Activated naive CD4-positive, alpha-beta T cell treated with Interleukin-2 at 50 U/mL for 16 hours (primary cell): ENCODE results near the gene KRTAP10-7.
"Not testable (repeated sequence)": the region's sequence is repeated elsewhere in the genome, so short reads cannot be mapped to it uniquely, and the experiment has no call there.

ENCODE experiments used
- DNase-seq: peaks from one replicate; pipeline ENCODE4 v3.0.0-alpha.2; 2020

The KRTAP10-7 gene

DNA sequence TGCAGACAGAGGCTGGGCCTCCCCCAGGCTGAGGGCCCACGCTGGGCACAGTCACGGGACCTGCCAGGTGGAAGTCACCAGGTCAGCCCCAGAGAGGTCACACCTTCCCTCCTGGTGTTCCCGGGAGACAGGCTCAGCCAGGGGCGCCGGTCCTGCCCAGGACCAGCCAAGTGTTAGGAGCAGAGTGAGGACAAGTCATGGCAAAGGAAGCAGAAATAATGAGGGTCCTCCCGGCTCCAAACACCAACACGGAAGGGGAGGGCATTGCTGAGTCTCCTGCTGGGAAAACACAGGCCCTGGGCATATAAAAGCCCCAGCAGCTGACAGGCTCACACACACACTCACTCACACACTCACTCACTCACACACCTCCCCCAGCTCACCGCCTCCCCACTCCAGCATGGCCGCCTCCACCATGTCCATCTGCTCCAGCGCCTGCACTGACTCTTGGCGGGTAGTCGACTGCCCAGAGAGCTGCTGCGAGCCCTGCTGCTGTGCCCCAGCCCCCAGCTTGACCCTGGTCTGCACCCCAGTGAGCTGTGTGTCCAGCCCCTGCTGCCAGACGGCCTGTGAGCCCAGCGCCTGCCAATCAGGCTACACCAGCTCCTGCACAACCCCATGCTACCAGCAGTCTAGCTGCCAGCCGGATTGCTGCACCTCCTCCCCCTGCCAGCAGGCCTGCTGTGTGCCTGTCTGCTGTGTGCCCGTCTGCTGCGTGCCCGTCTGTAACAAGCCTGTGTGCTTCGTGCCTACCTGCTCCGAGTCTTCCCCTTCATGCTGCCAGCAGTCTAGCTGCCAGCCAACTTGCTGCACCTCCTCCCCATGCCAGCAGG lies 36.8 kb downstream of the KRTAP10-7 start, which contains the start of gene KRTAP10-10:
Gene KRTAP10-10 (plus strand): TSS at position 339 of the 833 bp plus-strand sequence. CDS start 62 bp downstream, at position 401.
- DNase-seq, result no peak

GRCh38 chr21:44637851-44638348 lies 37.5 kb downstream of the KRTAP10-7 start:
- DNase-seq, result not testable (repeated sequence)

DNA sequence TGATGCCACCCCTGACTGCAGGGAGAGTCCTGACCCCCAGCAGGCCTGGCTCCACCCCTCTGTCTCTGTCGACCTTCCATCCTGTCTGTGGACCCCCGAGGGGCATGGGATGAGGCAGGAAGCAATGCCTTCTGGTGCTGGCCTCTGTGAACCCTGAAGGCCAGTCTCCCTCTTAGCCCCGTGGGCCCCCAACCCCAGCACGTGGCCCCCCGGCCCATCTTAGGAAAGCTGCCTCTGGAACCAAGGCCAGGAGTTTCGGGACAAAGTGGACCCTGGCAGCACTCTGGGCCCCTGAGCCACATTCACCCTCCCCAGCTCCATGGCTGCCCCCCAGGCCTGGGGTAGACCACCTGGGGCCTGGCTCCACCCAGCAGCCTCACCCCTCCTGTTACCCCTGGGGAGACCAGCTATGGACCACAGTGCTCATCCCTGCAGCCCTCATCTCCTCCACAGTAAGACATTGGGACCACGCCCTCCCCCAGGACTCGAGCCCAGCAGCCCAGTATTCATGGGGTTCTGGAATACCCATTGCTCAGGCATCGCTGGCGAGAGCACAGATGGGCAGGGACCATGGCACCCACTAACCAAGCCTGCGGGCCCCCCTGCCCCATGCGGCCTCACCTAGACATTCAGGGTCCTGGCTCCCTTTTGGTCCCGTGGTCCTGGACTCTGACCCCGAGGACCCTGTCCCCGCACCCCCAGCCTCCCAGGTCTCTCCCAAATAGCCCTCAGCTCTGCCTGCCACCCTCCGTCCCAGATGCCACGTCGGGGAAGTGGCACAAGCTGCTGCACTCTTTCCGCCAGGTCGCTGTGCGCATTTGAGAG lies 38.3 kb downstream of the KRTAP10-7 start:
- DNase-seq, result not testable (repeated sequence)

DNA sequence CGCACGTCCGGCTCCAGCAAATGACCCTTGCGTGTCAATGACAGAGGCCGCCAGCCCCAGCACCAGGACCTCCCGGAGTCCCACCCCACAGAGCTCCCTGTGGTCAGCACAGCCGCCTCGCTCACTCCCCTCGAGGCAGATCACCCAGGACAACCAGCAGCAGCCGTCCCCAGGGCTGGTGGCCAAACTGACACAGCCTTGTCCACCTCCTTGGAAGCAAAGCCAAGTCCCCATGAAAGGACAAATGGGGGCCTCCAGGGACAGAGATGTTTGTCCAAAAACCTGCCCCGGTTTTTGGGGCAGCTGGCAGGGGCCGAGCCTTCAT lies 38.9 kb downstream of the KRTAP10-7 start:
- no peak for DNase-seq

GRCh38 chr21:44640761-44641160 lies 40.4 kb downstream of the KRTAP10-7 start:
- no peak for DNase-seq

DNA sequence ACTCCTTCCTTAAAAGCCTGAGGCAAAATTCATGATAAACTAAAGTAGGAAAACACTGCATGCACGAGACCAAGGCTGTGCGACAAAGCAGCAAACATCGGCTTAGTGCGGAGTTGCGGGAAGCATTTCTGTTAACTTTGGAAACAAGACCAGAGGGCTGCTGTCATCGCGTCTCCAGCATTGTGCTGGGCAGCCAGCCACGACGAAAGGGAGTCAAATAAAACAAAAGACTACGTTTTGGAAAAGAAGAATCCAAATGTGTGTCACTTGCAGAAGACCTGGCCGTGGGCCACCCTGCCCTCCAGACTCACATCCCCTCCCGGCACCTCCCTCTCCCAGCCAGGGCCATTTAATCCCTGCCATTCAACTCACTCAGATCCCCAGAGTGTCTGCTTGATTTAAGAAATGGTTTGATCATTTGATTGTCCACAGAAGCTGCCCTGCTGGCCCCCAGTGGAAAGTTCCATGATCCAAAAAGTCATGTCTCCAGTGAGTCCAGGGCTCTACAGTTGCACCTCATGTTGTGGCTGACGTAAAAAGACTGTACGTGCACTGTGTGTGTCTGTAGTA lies 43.4 kb downstream of the KRTAP10-7 start:
- DNase-seq, result no peak

DNA sequence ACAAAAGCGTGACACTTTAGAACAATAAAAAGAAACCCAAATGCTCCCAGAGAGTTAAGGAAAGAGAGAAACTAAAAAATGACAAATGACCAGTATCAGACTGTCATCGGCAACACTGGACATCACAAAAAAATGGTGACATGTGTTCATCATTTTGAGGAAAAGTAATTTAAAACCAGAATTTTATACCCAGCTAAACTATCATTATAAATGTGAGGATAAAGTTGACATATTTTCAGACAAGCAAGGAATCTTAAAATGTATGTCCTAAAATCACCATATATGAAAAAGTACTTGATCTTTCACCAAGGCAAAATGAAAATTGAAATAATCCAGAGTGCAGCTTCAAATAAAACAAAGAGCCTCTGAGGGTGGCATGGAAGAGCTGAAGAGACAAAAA lies 44.5 kb downstream of the KRTAP10-7 start:
- DNase-seq, result no peak

- not testable (repeated sequence) for DNase-seq
Measured at GRCh38 chr21:44646366-44647221, 46.2 kb downstream of the KRTAP10-7 start, which contains the start of gene KRTAP10-11. Gene KRTAP10-11, plus strand, starts transcription at chr21:44646414. Its CDS starts 45 bp downstream, at chr21:44646459.

DNA sequence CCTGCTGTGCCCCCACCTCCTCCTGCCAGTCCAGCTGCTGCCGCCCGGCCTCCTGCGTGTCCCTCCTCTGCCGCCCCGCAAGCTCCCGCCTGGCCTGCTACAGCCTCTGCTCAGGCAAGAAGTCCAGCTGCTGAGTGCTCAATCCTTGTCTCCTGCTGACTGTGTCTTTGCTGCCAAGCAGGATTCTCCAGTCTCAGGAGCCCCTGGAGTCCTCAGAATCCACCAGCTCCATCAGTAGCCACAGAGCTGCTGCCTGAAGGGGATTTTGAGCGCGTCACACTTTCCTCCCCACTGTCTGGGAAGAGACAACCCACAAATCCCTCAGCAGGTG lies 46.8 kb downstream of the KRTAP10-7 start:
- no peak for DNase-seq

GRCh38 chr21:44648557-44649311 lies 48.3 kb downstream of the KRTAP10-7 start:
- DNase-seq, result no peak

GRCh38 chr21:44649521-44650100 lies 49.2 kb downstream of the KRTAP10-7 start:
- DNase-seq, result no peak

DNA sequence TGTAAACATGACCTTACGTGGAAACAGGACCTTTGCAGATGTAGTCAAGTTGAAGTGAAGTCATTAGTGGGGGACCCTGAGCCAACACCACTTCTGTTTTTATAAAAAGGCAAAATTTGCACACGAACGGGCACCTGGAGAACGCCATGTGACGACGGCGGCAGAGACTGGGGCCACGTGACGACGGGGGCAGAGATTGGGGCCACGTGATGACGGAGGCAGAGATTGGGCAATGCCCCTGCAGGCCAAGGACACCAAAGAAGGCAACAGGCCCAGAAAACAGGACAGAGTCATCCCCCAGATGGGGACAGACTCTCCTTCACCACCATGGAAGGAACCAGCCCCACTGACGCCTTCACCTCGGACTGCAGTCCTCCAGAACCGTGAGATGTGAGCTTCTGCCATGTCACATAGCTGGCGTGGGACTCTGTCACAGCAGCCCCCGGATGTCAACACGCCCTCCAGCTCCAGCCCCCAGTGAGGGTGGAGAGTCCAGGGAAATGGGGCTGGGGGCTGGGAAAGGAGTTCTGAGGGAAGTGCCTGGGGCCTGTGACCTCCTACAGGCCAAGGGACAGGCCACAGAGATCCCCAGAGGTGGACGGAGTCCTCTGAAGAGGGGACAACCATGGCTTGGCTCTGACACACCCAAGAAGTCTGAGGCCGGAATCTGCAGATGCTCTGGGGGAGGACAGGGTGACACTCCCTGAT lies 50.0 kb downstream of the KRTAP10-7 start:
- no peak for DNase-seq

GRCh38 chr21:44650973-44651675 lies 50.7 kb downstream of the KRTAP10-7 start:
- DNase-seq, result no peak
